HG03066 (cell line): ENCODE data around the gene SLC66A3.
A peak's percentile ranks its signal among the peaks of the same experiment; 100 is the strongest.

Source experiments
- ATAC-seq: cut with Tn5 transposase; IDR thresholded peaks from one replicate; pipeline ENCODE4 v1.9.1; 2021; ENCODE audit warnings: low read depth; ENCODE audit not compliant: unreplicated experiment

Gene SLC66A3

GRCh38 chr2:11133936-11134320 lies 21.3 kb upstream of the SLC66A3 start:
- no peak for ATAC-seq

- no peak for ATAC-seq
Measured at GRCh38 chr2:11134349-11134748, 20.9 kb upstream of the SLC66A3 start.

GRCh38 chr2:11140492-11140891 lies 14.8 kb upstream of the SLC66A3 start:
- no peak for ATAC-seq

GRCh38 chr2:11141319-11141718 lies 13.9 kb upstream of the SLC66A3 start:
- ATAC-seq, result no peak

GRCh38 chr2:11142330-11142729 lies 12.9 kb upstream of the SLC66A3 start:
- no peak for ATAC-seq

GRCh38 chr2:11142987-11143386 lies 12.3 kb upstream of the SLC66A3 start:
- no peak for ATAC-seq

- no peak for ATAC-seq
Measured at GRCh38 chr2:11144077-11144737, 11.1 kb upstream of the SLC66A3 start.

GRCh38 chr2:11144738-11145079 lies 10.6 kb upstream of the SLC66A3 start:
- ATAC-seq, result no peak

GRCh38 chr2:11145350-11145749 lies 9.9 kb upstream of the SLC66A3 start:
- ATAC-seq, result no peak

GRCh38 chr2:11146076-11146475 lies 9.2 kb upstream of the SLC66A3 start:
- ATAC-seq, result no peak

GRCh38 chr2:11147263-11147662 lies 8.0 kb upstream of the SLC66A3 start:
- no peak for ATAC-seq

GRCh38 chr2:11152591-11152990 lies 2.7 kb upstream of the SLC66A3 start:
- ATAC-seq, result no peak

- ATAC-seq, result peak; percentile 17
Measured at GRCh38 chr2:11154016-11154922, 998 bp upstream of the SLC66A3 start.

GRCh38 chr2:11154923-11155380 lies 315 bp upstream of the SLC66A3 start:
- ATAC-seq, result peak; percentile 60

GRCh38 chr2:11156396-11157075 lies 1.3 kb downstream of the SLC66A3 start:
- ATAC-seq, result no peak

GRCh38 chr2:11157296-11157695 lies 2.0 kb downstream of the SLC66A3 start:
- no peak for ATAC-seq

GRCh38 chr2:11157731-11158130 lies 2.5 kb downstream of the SLC66A3 start:
- ATAC-seq, result no peak

- ATAC-seq, result no peak
Measured at GRCh38 chr2:11158916-11159573, 3.8 kb downstream of the SLC66A3 start.

GRCh38 chr2:11159574-11160170 lies 4.4 kb downstream of the SLC66A3 start:
- ATAC-seq, result no peak

GRCh38 chr2:11160256-11160655 lies 5.0 kb downstream of the SLC66A3 start:
- no peak for ATAC-seq
